HG03139 (cell line): Measurements from ENCODE around the gene GNAI3.

ENCODE experiments used
- ATAC-seq: cut with Tn5 transposase; IDR thresholded peaks from one replicate; pipeline ENCODE4 v1.9.1; 2021; ENCODE audit not compliant: unreplicated experiment

GNAI3 gene

GRCh38 chr1:109543988-109544735, 4.3 kb upstream of the GNAI3 start:
- ATAC-seq: no peak

DNA sequence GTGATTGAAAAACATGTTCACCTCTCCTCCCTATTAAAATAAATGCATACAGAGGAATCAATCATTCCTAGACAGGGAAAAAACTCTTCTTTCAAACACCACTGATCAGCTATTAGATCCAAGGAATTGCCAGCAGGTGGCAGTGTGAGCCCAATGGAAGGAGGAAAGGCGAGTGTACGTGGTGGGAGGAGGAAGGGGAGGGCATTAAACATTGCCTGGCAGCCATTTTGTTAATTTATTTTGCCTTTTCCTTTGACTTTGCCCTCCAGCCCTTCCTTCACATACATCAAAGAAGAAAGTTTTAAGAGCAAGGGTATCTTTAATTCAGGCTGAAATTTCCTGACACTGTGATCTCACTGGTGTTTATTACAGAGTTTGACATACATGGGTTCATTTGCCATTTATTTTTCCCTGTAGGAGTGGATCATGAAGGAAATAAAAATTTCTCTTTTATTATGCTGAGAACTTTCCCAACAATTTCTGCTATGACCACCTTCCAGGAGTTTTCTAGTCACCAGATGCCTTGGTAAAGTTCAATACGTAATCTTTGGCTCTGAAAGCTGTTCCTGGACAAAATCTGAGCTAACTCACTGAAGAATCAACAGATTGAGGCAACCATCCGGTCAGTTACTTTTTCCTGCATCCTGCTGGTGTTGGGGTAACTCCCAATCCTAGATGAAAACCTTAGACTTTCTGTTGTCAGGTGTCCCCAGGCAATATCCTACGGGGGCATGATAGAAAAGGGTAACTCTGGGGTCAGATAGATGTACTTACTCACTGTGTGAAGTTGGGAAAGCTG, 1.9 kb upstream of the GNAI3 start:
- peak; percentile 38 for ATAC-seq

DNA sequence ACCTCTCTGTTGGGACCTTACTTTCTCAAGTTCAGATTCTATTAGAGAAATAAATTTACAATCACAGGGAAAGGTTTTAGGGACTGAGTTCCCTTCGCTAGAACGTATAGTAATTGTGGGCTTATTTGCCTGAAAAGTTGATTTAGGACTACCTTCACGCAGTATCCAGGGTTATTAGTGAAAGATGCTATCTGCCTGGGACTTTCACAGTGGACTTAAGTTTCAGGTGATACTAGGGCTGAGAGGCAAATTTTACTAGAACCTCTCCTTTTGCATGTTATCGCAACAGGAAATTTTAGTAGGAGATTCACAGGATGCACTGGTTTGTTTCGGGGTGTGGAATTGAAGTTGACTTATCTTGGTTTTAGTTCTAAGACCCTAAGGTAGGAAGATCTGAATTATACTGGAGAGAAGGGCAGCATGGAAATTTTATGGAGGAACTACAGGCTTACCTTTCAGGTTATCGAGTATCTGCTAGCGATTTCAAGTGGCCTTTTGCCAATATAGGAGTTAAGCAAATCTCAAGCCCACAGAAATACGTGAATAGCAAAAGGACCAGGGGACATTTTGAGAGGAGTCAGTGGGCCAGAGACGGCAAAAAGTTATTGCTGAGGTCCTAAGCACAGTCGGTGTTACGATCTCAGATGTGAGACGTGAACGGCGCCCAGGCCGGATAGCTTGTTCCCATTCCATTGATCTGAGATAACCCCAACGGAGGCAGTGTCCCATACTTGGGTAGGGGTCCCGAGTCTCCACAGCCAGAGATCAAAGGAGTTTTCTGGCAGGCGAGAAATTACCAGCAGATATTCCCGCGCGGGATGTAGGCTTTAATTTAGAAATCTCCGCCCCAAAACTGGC, 723 bp upstream of the GNAI3 start:
- no peak for ATAC-seq

- ATAC-seq: no peak
Observed at GRCh38 chr1:109556563-109556962, 8.1 kb downstream of the GNAI3 start.

DNA sequence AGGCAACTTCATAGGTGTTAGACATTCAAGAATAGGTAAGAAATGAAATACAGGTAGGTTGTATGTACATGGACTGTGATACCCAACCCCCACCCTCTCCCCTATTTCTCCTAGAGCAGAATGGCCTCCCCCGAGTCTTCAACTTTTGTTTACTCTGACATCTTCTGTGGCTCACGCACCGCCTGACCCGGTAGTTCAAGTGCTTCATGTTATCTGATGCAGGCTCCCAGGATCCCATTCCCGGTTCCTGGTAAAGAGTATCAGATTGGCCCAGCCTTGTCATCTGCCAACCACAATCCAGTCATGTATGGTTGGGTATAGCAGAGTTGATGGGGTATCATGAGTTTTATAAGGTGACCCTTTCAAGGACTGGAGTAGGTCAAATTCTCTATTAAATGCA, 9.1 kb downstream of the GNAI3 start:
- ATAC-seq: no peak

DNA sequence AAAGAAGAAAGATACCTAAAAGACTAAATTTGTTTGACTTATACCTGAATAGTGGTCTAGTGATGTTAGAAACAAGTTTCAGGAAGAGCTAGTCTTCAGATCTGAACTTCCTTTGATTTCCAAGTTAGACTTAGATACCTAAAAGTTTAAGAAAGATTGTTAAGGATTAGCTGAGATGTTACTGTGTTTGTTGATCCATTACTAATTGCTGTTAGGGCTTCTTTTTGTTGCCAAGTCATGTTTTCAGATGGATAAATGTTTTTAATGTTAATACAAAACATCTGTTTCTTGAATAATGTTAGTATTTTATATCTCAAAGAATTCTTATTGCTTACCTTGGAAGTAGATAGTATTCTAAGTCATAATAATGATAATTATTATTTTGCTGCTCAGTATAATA, 11.6 kb downstream of the GNAI3 start:
- no peak for ATAC-seq

DNA sequence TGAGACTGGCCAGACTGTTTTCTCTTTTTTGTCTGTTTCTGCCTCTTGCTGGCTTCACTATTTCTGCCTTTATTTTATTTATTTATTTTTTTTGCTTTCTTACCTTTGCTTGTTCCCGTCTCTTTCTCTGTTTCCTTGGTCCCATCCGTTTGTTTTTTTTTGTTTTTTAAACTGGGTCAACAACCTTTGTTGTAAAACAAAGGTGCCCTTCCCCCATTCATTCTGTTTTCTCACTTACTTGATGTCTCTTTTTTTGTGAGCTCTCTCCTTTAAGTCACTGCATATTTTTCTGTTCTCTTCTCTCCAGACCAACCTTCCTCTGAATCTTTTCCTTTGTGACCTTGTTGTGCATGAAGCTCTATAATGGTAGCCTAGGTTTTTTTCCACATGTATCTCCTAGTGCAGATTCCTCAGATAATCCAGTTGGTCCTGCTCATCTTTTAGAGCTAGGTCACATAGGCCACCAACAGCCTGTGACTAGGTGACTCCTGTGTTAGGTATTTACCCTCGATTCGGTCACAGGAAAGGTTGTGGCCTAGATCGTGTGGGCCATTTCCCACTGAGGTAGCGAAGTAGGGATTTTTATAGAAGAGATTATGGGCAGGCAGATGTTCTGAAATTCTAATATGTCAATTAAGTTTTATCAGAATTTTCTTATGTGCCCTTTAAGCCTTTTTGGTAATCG, 15.9 kb downstream of the GNAI3 start:
- ATAC-seq: no peak

- no peak for ATAC-seq
Observed at GRCh38 chr1:109565241-109565640, 16.8 kb downstream of the GNAI3 start.

GRCh38 chr1:109566982-109567381, 18.6 kb downstream of the GNAI3 start:
- ATAC-seq: no peak

DNA sequence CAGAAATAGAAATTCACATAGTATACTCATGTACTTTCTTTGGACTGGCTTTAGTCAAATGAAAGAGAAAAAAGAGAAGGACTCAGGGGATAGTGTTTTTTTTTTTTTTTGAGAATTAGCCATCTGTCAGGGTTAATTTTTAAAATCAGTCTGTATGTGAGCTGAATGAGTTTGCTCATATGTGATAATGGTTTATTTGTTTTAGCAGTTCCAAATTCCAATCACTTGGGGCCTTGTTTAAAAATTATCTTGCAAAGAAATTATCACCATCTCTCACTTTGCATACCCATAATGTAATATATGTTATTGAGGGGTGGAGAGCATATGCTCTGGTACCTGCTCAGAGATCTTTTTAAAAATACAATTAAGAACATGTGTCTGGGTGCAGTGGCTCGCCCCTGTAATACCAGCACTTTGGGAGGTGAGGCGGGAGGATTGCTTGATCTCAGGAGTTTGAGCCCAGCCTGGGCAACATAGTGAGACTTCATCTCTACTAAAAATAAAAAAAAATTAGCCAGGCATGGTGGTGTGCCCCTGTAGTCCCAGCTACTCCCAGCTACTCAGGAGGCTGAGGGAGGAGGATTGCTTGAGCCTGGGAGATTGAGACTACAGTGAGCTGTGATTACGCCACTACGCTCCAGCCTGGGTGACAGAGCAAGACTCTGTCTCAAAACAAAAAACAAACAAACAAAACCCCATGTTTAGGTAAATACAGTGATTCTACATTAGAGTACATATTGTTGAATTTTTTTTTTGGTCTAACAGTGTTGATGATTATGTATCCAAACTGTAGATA, 19.7 kb downstream of the GNAI3 start:
- no peak for ATAC-seq

GRCh38 chr1:109569323-109569722, 20.9 kb downstream of the GNAI3 start:
- no peak for ATAC-seq

DNA sequence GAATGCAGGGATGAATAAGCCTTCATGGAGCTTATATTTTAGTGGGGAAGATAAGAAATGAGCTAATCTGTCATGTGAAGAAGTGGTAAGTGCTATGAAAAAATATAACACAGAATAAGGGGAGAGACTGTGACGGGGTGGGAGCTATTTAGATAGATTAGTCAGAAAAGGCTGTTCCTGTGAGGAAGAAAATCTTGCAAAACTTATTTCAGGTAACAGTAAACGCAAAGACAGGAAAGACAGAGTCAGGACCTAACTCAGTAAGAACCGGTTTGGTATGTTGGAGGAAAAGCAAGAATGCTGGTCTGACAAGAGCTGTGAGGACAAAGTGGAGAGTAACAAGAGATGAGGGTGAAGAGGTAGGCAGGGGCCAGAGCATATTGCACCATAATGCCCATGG, 22.0 kb downstream of the GNAI3 start:
- no peak for ATAC-seq

DNA sequence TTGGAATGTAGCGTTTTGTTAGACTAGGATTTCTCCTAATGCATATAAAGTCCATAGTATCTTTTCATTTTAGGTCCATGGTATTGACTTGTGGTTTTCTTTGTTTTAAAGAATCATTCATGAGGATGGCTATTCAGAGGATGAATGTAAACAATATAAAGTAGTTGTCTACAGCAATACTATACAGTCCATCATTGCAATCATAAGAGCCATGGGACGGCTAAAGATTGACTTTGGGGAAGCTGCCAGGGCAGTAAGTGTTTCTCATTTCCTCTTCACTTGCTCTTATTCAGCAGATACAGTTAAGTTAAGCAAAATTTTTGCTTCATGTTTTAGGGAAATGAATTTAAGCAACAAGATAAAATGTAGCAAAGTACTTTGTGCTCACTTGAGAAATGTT, 25.4 kb downstream of the GNAI3 start:
- ATAC-seq: no peak

- ATAC-seq: no peak
Observed at GRCh38 chr1:109578947-109579443, 30.6 kb downstream of the GNAI3 start.

GRCh38 chr1:109579491-109579890, 31.1 kb downstream of the GNAI3 start:
- ATAC-seq: no peak

- ATAC-seq: no peak
Observed at GRCh38 chr1:109582021-109582420, 33.6 kb downstream of the GNAI3 start.

DNA sequence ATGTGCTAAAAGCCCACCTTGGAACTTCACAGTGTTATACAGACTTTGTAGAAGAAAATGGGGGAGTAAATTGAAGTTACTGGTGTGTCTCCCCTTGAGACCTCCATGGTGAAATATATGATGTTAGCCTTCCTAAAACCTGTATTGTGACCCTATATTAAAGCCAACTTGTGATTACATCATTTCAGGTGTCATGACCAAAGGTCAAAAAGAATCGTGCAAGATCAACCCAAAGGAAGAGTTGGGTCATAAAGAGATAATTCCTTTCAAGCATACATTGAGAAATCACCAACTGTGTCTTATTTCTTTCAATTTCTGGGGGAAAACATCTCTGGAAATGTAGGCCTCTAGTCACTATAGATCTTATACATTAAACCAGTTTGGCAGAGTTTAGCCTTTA, 36.4 kb downstream of the GNAI3 start:
- no peak for ATAC-seq

DNA sequence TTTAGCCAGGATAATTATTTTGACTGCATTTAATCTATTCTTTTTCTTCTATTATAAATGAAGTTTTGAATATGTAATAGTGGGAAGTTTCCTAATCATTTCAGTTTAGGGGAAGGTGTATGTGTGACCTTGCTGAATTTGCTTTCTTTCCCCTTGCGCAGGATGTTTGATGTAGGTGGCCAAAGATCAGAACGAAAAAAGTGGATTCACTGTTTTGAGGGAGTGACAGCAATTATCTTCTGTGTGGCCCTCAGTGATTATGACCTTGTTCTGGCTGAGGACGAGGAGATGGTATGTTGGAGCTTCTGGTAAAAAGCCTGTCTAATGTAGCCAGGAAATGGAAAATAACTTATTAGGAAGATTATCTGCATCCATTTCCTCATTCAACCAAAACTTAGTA, 37.6 kb downstream of the GNAI3 start:
- ATAC-seq: no peak

DNA sequence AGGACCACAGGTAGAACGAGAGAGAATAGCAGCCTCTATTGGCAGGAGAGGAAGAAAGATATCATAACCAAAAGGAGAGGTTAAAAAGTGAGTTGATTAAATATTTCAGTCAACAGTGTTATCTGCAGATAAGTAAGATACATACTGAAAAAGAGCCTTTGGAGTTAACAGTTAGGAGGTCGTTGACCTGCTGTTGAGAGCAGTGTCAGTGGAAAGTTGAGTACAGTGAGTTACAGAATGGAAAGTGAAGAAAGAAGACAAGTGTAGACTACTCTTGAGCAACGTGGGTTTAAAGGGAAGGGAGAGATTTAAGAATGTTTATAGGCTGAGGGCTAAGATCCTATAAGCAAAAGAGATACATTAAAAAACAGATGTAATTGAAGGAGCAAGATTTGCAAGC, 40.8 kb downstream of the GNAI3 start:
- ATAC-seq: no peak

DNA sequence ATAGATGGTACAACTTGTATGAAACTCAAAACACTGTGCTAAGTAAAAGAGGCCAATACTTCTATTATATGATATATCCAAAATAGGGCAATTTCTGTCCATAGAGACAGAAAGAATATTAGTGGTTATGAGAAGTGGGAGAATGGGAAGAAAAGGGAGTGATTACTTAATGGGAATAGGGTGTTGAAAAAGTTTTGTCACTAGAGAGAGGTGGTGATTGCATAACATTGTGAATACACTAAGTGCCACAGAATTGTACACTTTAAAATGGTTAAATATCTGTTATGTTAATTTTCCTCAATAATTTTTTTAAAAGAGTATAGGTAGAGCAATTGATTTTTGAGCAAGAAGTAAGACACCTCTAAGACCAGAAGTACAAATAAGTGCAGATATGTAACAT, 41.3 kb downstream of the GNAI3 start:
- no peak for ATAC-seq
